ENCODE results near the gene LCT.

DNA sequence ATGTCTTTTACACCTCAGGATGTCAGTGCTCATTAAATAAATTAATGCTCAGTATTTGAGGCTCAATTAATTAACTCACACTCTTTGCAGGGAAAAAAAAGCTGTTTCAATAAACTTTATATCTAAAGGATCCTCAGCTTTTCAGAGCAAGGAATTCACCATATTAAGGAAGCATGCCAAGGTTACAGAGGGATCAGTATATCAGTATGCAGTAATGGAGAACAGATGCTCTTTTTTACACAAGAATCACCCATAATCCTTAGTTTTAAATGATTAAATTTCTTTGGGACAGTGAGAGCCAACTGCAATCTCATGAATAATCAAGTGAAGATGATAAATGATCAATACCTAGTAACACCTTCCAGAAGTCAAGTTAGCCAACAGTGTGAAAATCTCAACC is 14.9 kb upstream of the LCT start:
- TF ChIP-seq, protein P1, sequence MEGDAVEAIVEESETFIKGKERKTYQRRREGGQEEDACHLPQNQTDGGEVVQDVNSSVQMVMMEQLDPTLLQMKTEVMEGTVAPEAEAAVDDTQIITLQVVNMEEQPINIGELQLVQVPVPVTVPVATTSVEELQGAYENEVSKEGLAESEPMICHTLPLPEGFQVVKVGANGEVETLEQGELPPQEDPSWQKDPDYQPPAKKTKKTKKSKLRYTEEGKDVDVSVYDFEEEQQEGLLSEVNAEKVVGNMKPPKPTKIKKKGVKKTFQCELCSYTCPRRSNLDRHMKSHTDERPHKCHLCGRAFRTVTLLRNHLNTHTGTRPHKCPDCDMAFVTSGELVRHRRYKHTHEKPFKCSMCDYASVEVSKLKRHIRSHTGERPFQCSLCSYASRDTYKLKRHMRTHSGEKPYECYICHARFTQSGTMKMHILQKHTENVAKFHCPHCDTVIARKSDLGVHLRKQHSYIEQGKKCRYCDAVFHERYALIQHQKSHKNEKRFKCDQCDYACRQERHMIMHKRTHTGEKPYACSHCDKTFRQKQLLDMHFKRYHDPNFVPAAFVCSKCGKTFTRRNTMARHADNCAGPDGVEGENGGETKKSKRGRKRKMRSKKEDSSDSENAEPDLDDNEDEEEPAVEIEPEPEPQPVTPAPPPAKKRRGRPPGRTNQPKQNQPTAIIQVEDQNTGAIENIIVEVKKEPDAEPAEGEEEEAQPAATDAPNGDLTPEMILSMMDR (tag by site-specific recombination; IDR thresholded peaks at IDR 0.05) = no peak
- TF ChIP-seq, protein P2, sequence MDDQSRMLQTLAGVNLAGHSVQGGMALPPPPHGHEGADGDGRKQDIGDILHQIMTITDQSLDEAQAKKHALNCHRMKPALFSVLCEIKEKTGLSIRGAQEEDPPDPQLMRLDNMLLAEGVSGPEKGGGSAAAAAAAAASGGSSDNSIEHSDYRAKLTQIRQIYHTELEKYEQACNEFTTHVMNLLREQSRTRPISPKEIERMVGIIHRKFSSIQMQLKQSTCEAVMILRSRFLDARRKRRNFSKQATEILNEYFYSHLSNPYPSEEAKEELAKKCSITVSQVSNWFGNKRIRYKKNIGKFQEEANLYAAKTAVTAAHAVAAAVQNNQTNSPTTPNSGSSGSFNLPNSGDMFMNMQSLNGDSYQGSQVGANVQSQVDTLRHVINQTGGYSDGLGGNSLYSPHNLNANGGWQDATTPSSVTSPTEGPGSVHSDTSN (CRISPR knock-in tag; IDR thresholded peaks at IDR 0.05) = no peak
- TF ChIP-seq EGR2 (tag by site-specific recombination; IDR thresholded peaks at IDR 0.05; ENCODE audit: low read depth) = no peak
- TF ChIP-seq, protein P3, sequence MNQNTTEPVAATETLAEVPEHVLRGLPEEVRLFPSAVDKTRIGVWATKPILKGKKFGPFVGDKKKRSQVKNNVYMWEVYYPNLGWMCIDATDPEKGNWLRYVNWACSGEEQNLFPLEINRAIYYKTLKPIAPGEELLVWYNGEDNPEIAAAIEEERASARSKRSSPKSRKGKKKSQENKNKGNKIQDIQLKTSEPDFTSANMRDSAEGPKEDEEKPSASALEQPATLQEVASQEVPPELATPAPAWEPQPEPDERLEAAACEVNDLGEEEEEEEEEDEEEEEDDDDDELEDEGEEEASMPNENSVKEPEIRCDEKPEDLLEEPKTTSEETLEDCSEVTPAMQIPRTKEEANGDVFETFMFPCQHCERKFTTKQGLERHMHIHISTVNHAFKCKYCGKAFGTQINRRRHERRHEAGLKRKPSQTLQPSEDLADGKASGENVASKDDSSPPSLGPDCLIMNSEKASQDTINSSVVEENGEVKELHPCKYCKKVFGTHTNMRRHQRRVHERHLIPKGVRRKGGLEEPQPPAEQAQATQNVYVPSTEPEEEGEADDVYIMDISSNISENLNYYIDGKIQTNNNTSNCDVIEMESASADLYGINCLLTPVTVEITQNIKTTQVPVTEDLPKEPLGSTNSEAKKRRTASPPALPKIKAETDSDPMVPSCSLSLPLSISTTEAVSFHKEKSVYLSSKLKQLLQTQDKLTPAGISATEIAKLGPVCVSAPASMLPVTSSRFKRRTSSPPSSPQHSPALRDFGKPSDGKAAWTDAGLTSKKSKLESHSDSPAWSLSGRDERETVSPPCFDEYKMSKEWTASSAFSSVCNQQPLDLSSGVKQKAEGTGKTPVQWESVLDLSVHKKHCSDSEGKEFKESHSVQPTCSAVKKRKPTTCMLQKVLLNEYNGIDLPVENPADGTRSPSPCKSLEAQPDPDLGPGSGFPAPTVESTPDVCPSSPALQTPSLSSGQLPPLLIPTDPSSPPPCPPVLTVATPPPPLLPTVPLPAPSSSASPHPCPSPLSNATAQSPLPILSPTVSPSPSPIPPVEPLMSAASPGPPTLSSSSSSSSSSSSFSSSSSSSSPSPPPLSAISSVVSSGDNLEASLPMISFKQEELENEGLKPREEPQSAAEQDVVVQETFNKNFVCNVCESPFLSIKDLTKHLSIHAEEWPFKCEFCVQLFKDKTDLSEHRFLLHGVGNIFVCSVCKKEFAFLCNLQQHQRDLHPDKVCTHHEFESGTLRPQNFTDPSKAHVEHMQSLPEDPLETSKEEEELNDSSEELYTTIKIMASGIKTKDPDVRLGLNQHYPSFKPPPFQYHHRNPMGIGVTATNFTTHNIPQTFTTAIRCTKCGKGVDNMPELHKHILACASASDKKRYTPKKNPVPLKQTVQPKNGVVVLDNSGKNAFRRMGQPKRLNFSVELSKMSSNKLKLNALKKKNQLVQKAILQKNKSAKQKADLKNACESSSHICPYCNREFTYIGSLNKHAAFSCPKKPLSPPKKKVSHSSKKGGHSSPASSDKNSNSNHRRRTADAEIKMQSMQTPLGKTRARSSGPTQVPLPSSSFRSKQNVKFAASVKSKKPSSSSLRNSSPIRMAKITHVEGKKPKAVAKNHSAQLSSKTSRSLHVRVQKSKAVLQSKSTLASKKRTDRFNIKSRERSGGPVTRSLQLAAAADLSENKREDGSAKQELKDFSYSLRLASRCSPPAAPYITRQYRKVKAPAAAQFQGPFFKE (tag by site-specific recombination; IDR thresholded peaks at IDR 0.05; ENCODE audit: borderline replicate concordance) = no peak
- no peak for TF ChIP-seq ZNF777 (tag by site-specific recombination; IDR thresholded peaks at IDR 0.05; ENCODE audit: borderline replicate concordance)
- TF ChIP-seq ZNF768 (tag by site-specific recombination; IDR thresholded peaks at IDR 0.05) = no peak
- TF ChIP-seq, protein P4, sequence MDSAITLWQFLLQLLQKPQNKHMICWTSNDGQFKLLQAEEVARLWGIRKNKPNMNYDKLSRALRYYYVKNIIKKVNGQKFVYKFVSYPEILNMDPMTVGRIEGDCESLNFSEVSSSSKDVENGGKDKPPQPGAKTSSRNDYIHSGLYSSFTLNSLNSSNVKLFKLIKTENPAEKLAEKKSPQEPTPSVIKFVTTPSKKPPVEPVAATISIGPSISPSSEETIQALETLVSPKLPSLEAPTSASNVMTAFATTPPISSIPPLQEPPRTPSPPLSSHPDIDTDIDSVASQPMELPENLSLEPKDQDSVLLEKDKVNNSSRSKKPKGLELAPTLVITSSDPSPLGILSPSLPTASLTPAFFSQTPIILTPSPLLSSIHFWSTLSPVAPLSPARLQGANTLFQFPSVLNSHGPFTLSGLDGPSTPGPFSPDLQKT (IDR thresholded peaks at IDR 0.05; ENCODE audit: borderline replicate concordance, low read depth, low read length) = no peak
- no peak for TF ChIP-seq ZNF670 (tag by site-specific recombination; IDR thresholded peaks at IDR 0.05; ENCODE audit: low read depth)
